ENCODE results near the gene COL9A1. TPM values are rescaled to one million over a fixed set of nuclear protein-coding genes. Genes with fewer than 3 reads are reported as not detected.

Gene COL9A1
- total and polyA plus RNA-seq, 9 donors: 4.9 to 16.2 (median 6.3) TPM

DNA sequence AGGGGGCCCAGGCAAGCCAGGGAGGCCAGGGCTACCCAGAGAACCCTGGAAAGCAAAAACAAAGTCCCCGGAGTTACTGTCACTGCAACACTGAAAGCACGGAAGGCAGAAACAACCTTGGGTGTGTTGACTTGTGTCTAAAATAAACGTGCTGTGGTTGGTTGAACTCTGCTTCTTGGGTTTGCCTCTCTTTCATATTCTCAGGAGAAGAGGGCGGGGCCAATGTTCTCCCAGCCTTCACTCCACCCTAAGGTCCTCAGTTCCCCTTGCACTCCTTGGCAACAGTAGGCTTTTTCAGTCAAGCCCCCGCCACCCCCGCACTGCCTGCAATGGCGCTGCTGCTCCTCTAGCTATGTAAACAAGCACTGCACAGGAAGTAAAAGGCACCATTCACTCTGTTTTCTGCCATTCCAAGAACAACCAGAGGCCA, 60.9 kb downstream of the COL9A1 start:
- no peak overlapping the region for H3K27ac ChIP-seq (ENCODE audit: low read length)
- no peaks in the 10 kb centered on the region for H3K9me3 ChIP-seq (replicated peaks; ENCODE audit: control insufficient read depth, low read depth, low read length)
- no peaks in the 10 kb centered on the region for H3K4me1 ChIP-seq (ENCODE audit: control insufficient read depth, insufficient read depth, low read length)
- 86% methylated on average over 5 of the region's 7 CpGs for WGBS (ENCODE audit: insufficient coverage)
- no peaks in the 10 kb centered on the region for H3K36me3 ChIP-seq (ENCODE audit: control insufficient read depth, insufficient read depth, low read length)
- H3K27me3 ChIP-seq (ENCODE audit: control insufficient read depth, insufficient read depth, low read length): no peaks in the 10 kb centered on the region
- no peak overlapping the region for H3K4me3 ChIP-seq (ENCODE audit: low read length)
- no peak for DNase-seq

DNA sequence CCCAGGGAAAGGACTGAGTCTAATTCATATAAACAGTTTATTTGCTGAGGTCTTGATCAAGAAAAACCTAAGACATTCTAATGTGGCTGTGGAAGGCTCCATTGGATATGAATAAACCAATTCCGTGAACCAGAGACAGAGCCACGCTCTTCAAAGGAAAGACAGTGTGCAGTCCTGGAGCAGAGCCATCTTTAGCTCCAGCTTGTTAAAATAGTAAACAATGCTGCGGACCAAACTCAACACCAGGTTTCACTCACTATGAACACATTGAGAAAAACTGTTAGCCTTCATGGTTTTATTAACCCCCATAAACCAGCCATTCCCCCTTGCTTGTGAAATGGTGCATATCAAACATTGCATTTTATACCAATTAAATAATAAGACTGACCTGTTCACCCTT, 61.9 kb downstream of the COL9A1 start:
- WGBS (ENCODE audit: insufficient coverage): 53% methylated on average over 3 of the region's 3 CpGs
- DNase-seq: peak; percentile 25
- Histone ChIP-seq H3K36me3 (ENCODE audit: control insufficient read depth, insufficient read depth, low read length) (no peaks in the 10 kb centered on the region), H3K27me3 (ENCODE audit: control insufficient read depth, insufficient read depth, low read length) (no peaks in the 10 kb centered on the region), H3K4me1 (ENCODE audit: control insufficient read depth, insufficient read depth, low read length) (no peaks in the 10 kb centered on the region), H3K9me3 (replicated peaks; ENCODE audit: control insufficient read depth, low read depth, low read length) (no peaks in the 10 kb centered on the region), H3K4me3 (ENCODE audit: low read length) (no peak overlapping the region), H3K27ac (ENCODE audit: low read length) (no peak overlapping the region)

DNA sequence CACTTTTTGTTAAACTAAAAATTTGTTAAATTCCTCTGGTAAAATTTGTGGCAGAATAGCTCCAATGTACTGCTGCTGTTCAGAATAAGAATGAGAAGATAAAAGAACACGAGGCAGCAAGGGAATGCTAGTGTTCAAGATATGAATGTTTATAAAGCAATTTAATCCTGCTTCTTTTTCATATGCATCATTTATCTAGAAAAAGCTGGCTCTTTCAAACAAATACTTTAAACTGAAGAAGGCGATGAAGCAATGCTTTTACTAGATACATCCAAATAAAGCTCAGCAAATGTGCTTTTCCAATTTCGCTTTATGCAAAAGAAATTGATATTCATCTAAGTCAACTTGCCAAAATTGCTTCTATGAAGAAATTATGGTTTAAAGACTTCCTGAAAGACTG, 66.5 kb downstream of the COL9A1 start:
- H3K9me3 ChIP-seq (replicated peaks; ENCODE audit: control insufficient read depth, low read depth, low read length): no peaks in the 10 kb centered on the region
- no peak overlapping the region for H3K4me3 ChIP-seq (ENCODE audit: low read length)
- H3K4me1 ChIP-seq (ENCODE audit: control insufficient read depth, insufficient read depth, low read length): no peaks in the 10 kb centered on the region
- WGBS (ENCODE audit: insufficient coverage): no CpG with 5 or more reads among the region's 3 CpGs
- H3K27ac ChIP-seq (ENCODE audit: low read length): no peak overlapping the region
- peak; percentile 16 for DNase-seq
- no peaks in the 10 kb centered on the region for H3K36me3 ChIP-seq (ENCODE audit: control insufficient read depth, insufficient read depth, low read length)
- H3K27me3 ChIP-seq (ENCODE audit: control insufficient read depth, insufficient read depth, low read length): no peaks in the 10 kb centered on the region

DNA sequence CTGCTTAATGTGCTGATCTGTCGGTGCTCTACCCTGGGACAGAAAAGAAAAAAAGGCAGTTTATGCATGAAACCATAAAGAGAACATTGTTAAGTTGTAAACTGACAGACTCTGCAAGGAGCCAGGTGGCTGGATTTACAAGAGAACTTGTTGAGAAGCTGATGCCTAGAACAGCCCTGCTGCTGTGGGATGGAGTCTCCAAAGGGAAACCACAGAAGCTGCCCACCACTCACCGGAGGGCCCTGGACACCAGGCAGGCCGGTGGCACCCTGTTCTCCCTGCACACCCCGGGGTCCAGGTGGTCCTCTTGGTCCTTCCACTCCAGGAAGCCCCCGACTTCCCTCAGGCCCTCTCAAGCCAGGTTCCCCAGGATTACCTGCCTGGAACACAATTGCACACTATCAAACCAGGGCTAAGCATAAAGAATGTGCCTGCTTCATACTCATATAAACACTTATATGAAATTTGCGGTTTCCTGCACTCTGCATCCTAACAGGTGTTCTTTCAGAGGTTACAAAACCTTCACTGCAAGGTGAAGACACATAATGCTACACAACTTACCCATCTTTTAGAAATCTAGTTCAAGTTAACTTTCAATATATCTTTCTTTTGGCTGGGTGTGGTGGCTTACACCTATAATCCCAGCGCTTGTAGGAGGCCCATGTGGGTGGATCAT, 68.2 kb downstream of the COL9A1 start:
- DNase-seq: no peak
- H3K27ac ChIP-seq (ENCODE audit: low read length): no peak overlapping the region
- H3K4me3 ChIP-seq (ENCODE audit: low read length): no peak overlapping the region
- H3K36me3 ChIP-seq (ENCODE audit: control insufficient read depth, insufficient read depth, low read length): no peaks in the 10 kb centered on the region
- H3K4me1 ChIP-seq (ENCODE audit: control insufficient read depth, insufficient read depth, low read length): no peaks in the 10 kb centered on the region
- no peaks in the 10 kb centered on the region for H3K9me3 ChIP-seq (replicated peaks; ENCODE audit: control insufficient read depth, low read depth, low read length)
- 78% methylated on average over 5 of the region's 7 CpGs for WGBS (ENCODE audit: insufficient coverage)
- H3K27me3 ChIP-seq (ENCODE audit: control insufficient read depth, insufficient read depth, low read length): no peaks in the 10 kb centered on the region

DNA sequence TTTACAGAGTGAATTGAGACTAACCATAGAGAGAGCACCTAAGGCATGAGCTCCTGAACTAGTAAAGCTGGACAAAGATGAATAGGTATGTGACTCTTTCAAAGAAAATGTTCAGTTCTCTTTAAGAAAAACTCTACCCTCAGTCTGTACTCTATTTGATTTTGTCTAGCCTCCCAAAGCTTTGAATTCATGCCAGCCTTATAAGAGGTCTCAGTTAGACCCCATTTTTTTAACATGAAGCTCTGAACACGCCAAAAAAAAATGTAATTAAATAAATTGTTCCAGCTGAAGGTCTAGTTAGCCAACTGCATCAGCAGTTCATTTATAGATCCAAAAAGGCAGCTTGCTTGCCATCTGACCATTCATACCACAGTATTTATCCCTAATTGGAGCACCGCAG, 71.6 kb downstream of the COL9A1 start:
- 90% methylated on average over 1 of the region's 2 CpGs for WGBS (ENCODE audit: insufficient coverage)
- DNase-seq: peak; percentile 21

DNA sequence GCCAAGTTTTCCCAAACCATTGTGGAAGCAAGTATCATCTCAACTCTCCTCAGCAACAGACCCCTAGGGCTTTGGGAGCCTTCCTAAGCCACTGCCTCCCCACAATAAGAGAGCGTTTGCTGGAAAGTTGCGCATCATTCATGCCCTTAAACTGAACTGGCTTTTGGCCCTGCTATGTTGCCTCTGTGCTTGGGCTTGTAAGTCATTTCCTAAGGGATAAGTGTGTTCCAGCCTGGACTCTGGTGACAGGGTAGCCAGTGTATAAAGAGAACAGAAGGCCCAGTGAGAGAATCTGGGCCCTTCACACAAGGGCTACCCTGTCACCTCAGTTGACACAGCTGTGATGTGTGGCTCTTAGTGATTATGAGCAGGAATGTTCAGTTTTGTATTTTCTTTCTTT, 77.8 kb downstream of the COL9A1 start:
- no peaks in the 10 kb centered on the region for H3K36me3 ChIP-seq (ENCODE audit: control insufficient read depth, insufficient read depth, low read length)
- H3K27me3 ChIP-seq (ENCODE audit: control insufficient read depth, insufficient read depth, low read length): no peaks in the 10 kb centered on the region
- no peak overlapping the region for H3K27ac ChIP-seq (ENCODE audit: low read length)
- WGBS (ENCODE audit: insufficient coverage): 61% methylated on average over 2 of the region's 2 CpGs
- DNase-seq: peak; percentile 27
- H3K9me3 ChIP-seq (replicated peaks; ENCODE audit: control insufficient read depth, low read depth, low read length): no peaks in the 10 kb centered on the region
- H3K4me1 ChIP-seq (ENCODE audit: control insufficient read depth, insufficient read depth, low read length): no peaks in the 10 kb centered on the region
- H3K4me3 ChIP-seq (ENCODE audit: low read length): no peak overlapping the region

More for the DNA sequence above, 71.6 kb downstream of the COL9A1 start:
- H3K27me3 ChIP-seq (ENCODE audit: control insufficient read depth, insufficient read depth, low read length): no peaks in the 10 kb centered on the region
- no peak overlapping the region for H3K4me3 ChIP-seq (ENCODE audit: low read length)
- H3K4me1 ChIP-seq (ENCODE audit: control insufficient read depth, insufficient read depth, low read length): no peaks in the 10 kb centered on the region
- no peaks in the 10 kb centered on the region for H3K9me3 ChIP-seq (replicated peaks; ENCODE audit: control insufficient read depth, low read depth, low read length)
- H3K36me3 ChIP-seq (ENCODE audit: control insufficient read depth, insufficient read depth, low read length): no peaks in the 10 kb centered on the region
- no peak overlapping the region for H3K27ac ChIP-seq (ENCODE audit: low read length)

DNA sequence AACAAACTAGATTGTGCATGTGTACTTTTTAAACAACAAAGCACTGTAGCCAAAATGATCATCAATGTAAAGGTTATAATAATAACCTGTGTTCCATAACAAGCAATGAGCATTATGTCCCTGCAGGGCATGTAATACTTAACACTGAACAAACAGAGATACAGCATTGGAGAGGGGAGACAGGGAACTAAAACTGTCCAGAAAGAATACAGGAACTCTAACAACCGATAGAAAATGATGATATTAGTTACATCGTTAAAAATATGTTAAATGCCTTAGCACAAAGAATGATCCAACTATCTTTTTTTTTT, 80.5 kb downstream of the COL9A1 start:
- DNase-seq: no peak
- Histone ChIP-seq H3K27me3 (ENCODE audit: control insufficient read depth, insufficient read depth, low read length) (no peaks in the 10 kb centered on the region), H3K4me1 (ENCODE audit: control insufficient read depth, insufficient read depth, low read length) (no peaks in the 10 kb centered on the region), H3K27ac (ENCODE audit: low read length) (no peak overlapping the region), H3K36me3 (ENCODE audit: control insufficient read depth, insufficient read depth, low read length) (no peaks in the 10 kb centered on the region), H3K9me3 (replicated peaks; ENCODE audit: control insufficient read depth, low read depth, low read length) (no peaks in the 10 kb centered on the region), H3K4me3 (ENCODE audit: low read length) (no peak overlapping the region)
- no CpG with 5 or more reads among the region's 2 CpGs for WGBS (ENCODE audit: insufficient coverage)

DNA sequence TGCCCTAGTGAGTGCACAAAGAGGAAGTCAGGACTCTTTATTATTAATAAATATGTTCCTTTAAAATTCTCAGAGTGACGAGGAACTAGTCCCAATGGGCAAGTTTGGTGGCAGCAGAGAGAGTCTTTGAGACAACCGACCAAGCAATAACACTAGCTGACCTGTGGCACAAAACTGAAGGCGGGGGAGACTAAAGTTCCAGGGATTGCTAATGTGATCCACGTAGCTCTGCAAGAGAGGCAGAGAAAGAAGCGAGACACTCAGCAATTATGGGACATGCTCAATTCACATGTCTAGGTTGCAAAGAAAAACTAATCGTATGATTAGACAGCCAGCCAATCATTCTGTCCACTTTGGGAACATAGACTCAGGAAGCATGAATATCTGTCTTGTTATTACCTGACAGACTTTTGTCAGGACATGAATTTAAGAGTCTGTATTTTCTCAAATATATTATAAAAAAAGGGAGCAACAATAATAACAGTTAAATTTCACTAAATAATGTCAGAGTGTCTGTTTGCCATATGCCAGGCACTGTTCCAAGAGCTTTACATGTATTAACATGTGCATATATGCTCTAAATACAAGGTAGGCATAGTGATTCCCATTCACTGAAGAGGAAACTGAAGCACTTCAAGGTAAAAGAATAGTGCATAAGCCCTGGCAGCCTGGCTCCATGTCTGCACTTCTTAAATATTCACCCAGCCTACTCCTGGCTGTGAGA, 81.0 kb downstream of the COL9A1 start:
- no peaks in the 10 kb centered on the region for H3K9me3 ChIP-seq (replicated peaks; ENCODE audit: control insufficient read depth, low read depth, low read length)
- 64% methylated on average over 4 of the region's 6 CpGs for WGBS (ENCODE audit: insufficient coverage)
- H3K27me3 ChIP-seq (ENCODE audit: control insufficient read depth, insufficient read depth, low read length): no peaks in the 10 kb centered on the region

DNA sequence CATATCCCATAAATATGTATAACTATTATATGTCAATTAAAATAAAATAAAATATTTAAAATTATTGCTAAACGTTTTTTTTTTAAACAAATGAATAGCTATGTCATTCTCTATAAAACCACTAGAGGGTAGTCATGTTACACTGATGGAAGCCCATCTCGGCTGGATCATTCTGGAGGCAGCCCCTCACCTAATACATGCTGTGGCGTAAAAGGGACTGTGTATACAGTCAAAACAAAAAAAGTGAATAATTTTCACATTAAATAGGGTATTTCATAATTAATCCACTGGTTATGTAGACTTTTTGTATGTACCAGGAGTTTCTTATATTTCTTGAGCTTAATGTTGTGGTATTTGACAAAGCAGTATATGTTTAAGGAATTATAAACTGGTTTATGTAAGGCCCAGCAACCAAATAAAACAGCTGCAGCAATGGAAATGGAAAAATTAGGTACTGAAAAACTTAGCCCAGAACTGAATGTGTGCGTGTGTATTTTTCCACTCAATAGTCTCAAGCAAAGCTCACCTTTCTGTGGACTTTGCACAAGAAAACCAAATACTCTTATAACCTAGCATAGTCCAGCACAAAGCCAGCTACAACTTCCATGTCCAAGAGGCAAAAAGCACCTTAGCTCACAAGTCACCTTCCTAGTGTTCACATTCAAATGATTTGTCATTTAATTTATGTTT, 81.7 kb downstream of the COL9A1 start:
- H3K36me3 ChIP-seq (ENCODE audit: control insufficient read depth, insufficient read depth, low read length): no peaks in the 10 kb centered on the region
- no peaks in the 10 kb centered on the region for H3K4me1 ChIP-seq (ENCODE audit: control insufficient read depth, insufficient read depth, low read length)
- no CpG with 5 or more reads among the region's 4 CpGs for WGBS (ENCODE audit: insufficient coverage)
- H3K4me3 ChIP-seq (ENCODE audit: low read length): no peak overlapping the region
- no peaks in the 10 kb centered on the region for H3K9me3 ChIP-seq (replicated peaks; ENCODE audit: control insufficient read depth, low read depth, low read length)
- H3K27ac ChIP-seq (ENCODE audit: low read length): no peak overlapping the region
- DNase-seq: peak; percentile 56
- no peaks in the 10 kb centered on the region for H3K27me3 ChIP-seq (ENCODE audit: control insufficient read depth, insufficient read depth, low read length)

More for the DNA sequence above, 81.0 kb downstream of the COL9A1 start:
- no peaks in the 10 kb centered on the region for H3K36me3 ChIP-seq (ENCODE audit: control insufficient read depth, insufficient read depth, low read length)
- no peak for DNase-seq
- H3K4me1 ChIP-seq (ENCODE audit: control insufficient read depth, insufficient read depth, low read length): no peaks in the 10 kb centered on the region
- no peak overlapping the region for H3K27ac ChIP-seq (ENCODE audit: low read length)
- no peak overlapping the region for H3K4me3 ChIP-seq (ENCODE audit: low read length)

DNA sequence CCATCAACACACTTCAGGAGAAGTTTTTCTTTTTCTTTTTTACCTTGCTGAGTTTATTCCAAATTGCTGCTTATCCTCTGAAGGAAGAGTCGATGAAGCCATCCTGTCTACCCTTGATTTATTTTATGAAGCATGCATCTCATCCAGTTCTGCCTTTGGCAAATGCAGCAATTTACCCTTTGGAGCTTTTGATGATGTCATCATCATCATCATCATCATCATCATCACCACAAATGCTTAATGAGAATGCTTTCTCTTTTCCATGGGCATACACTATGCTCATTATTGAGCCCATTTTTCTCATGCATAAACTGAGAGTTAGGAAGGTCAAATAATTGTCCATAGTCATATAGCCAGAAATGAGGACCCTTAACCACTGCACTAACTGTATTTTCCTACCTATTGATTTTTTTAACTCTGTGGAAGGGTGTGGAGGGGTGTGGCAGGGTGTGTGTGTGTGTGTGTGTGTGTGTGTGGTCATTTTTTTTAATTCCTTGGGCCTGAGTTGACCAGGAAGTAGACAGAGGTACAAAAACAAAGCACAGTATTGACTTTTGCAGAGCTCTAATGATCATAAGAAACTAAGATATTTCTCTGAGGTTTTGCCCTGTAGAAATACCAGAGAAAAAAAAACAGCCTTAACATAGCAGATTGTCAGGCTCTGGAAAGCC, 82.8 kb downstream of the COL9A1 start:
- WGBS (ENCODE audit: insufficient coverage): 80% methylated on average over 1 of the region's 1 CpG
- H3K36me3 ChIP-seq (ENCODE audit: control insufficient read depth, insufficient read depth, low read length): no peaks in the 10 kb centered on the region
- no peak for DNase-seq

More for the DNA sequence above, 82.8 kb downstream of the COL9A1 start:
- Histone ChIP-seq H3K9me3 (replicated peaks; ENCODE audit: control insufficient read depth, low read depth, low read length) (no peaks in the 10 kb centered on the region), H3K4me1 (ENCODE audit: control insufficient read depth, insufficient read depth, low read length) (no peaks in the 10 kb centered on the region), H3K27me3 (ENCODE audit: control insufficient read depth, insufficient read depth, low read length) (no peaks in the 10 kb centered on the region), H3K4me3 (ENCODE audit: low read length) (no peak overlapping the region), H3K27ac (ENCODE audit: low read length) (no peak overlapping the region)

All from muscle of leg (tissue), 11 donors.